ENCODE data around the gene RNF41.

RNF41 gene

DNA sequence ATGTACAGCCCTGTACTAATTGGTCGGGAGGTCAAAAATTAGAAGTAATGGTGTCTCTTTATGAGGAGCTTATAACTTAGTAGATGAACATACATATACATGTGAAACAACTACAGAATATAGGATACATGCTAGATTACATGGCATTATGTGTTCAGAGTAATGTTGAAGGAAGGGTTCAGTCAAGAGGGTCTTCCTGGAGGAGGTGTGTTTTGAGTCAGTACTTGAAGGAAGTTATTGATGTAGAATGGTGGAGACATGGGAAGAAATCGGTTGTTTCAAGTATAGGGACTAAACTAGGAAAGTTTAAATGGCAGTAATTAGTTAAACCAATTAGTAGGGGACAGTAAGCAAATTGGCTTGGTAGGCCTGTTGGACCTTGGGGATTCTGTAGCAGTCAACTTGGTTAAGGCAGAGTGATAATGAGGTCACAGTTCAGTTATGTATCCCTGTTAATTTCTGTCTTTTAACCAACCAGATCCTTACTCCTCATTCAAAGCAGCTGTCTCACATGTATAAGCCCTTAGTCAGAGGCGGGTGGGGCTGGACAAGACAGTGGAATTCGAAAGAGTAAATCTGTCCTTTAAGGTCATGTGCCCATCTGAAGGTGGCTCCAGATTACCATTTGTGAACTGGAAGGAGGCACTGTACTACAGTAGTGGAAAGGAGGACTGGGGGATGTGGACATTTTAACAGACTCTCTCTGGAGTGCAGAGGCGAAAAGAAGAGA lies 39.9 kb upstream of the RNF41 start:
- TF ChIP-seq, protein P1, sequence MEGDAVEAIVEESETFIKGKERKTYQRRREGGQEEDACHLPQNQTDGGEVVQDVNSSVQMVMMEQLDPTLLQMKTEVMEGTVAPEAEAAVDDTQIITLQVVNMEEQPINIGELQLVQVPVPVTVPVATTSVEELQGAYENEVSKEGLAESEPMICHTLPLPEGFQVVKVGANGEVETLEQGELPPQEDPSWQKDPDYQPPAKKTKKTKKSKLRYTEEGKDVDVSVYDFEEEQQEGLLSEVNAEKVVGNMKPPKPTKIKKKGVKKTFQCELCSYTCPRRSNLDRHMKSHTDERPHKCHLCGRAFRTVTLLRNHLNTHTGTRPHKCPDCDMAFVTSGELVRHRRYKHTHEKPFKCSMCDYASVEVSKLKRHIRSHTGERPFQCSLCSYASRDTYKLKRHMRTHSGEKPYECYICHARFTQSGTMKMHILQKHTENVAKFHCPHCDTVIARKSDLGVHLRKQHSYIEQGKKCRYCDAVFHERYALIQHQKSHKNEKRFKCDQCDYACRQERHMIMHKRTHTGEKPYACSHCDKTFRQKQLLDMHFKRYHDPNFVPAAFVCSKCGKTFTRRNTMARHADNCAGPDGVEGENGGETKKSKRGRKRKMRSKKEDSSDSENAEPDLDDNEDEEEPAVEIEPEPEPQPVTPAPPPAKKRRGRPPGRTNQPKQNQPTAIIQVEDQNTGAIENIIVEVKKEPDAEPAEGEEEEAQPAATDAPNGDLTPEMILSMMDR (IDR thresholded peaks at IDR 0.05; ENCODE audit: poor library complexity, severe bottlenecking), result peak; percentile 27
- no peaks in the 10 kb centered on the region for H3K27me3 ChIP-seq (ENCODE audit: insufficient read depth, poor library complexity, severe bottlenecking)
- DNase-seq (ENCODE audit: low spot score) (no peak), ATAC-seq (ENCODE audit: low read depth) (peak; percentile 68)
- H3K27ac ChIP-seq (ENCODE audit: poor library complexity, severe bottlenecking), result peak overlapping the region; percentile 67
- no peak overlapping the region for H3K4me3 ChIP-seq (ENCODE audit: severe bottlenecking)
- H3K9me3 ChIP-seq (ENCODE audit: severe bottlenecking), result no peaks in the 10 kb centered on the region
- peaks cover 19% of the 10 kb centered on the region for H3K4me1 ChIP-seq (ENCODE audit: insufficient read depth, poor library complexity, severe bottlenecking)
- H3K36me3 ChIP-seq (ENCODE audit: low read depth), result peaks cover 3% of the 10 kb centered on the region

DNA sequence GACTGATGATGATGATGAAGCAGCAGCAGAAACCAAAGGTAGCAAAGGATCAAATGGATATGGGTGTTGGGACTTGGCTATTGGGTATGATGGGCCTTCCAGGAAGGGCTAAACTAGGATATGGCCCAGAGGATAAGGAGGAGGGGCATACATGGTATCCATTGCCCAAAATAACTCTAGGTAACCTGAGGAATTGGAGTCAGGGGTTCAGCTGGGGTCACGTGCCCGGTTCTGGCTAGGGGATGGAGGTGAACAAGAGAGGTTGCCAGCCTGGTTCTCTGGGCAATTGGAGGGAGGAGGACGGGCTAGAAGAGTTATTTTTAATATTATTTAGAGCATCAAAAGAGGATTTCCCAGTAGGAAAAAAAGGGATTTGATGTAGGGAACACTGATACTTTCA lies 39.2 kb upstream of the RNF41 start:
- ATAC-seq (ENCODE audit: low read depth) (no peak), DNase-seq (ENCODE audit: low spot score) (no peak)
- TF ChIP-seq, protein P1 (IDR thresholded peaks at IDR 0.05; ENCODE audit: poor library complexity, severe bottlenecking), result no peak
- H3K27me3 ChIP-seq (ENCODE audit: insufficient read depth, poor library complexity, severe bottlenecking), result no peaks in the 10 kb centered on the region
- H3K4me1 ChIP-seq (ENCODE audit: insufficient read depth, poor library complexity, severe bottlenecking), result peaks cover 18% of the 10 kb centered on the region
- peaks cover 11% of the 10 kb centered on the region for H3K36me3 ChIP-seq (ENCODE audit: low read depth)
- H3K4me3 ChIP-seq (ENCODE audit: severe bottlenecking), result no peak overlapping the region
- H3K9me3 ChIP-seq (ENCODE audit: severe bottlenecking), result no peaks in the 10 kb centered on the region
- peak overlapping the region; percentile 67 for H3K27ac ChIP-seq (ENCODE audit: poor library complexity, severe bottlenecking)

DNA sequence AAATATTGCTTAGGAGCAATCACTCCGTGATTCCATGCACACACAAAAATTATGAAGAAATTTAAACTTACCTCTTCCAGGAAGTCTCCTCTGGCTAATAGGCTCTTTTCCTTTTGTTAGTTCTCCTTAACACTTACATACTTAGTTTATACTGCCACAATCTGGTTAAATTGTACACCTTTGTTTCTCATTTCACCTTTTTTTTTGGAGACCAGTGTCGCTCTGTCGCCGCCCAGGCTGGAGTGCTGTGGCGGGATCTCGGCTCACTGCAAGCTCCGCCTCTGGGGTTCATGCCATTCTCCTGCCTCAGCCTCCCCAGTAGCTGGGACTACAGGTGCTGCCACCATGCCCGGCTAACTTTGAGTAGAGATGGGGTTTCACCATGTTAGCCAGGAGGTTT lies 38.7 kb upstream of the RNF41 start:
- Histone ChIP-seq H3K9me3 (ENCODE audit: severe bottlenecking) (no peaks in the 10 kb centered on the region), H3K27ac (ENCODE audit: poor library complexity, severe bottlenecking) (peak overlapping the region; percentile 67), H3K4me3 (ENCODE audit: severe bottlenecking) (no peak overlapping the region), H3K36me3 (ENCODE audit: low read depth) (peaks cover 16% of the 10 kb centered on the region), H3K4me1 (ENCODE audit: insufficient read depth, poor library complexity, severe bottlenecking) (peaks cover 14% of the 10 kb centered on the region), H3K27me3 (ENCODE audit: insufficient read depth, poor library complexity, severe bottlenecking) (no peaks in the 10 kb centered on the region)
- TF ChIP-seq, protein P1 (IDR thresholded peaks at IDR 0.05; ENCODE audit: poor library complexity, severe bottlenecking), result no peak
- DNase-seq (ENCODE audit: low spot score) (no peak), ATAC-seq (ENCODE audit: low read depth) (no peak)

DNA sequence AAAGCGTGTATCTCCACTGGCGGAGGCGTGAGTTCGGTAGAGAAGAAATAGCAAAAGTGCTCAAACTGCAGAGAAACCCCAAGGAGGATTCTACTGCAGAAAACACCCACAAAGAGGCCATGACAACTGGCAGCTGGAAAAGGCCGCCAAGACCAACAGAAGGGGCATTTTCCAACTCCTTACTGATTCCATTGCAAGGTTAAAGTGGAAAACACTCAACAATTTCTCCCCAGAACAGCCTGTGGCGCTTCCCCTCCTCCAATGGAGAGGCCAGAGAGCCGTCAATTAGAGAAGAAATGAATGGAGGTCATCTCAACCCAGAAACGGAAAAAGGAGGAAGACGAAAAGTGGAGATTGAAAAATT lies 37.1 kb upstream of the RNF41 start:
- peak overlapping the region; percentile 96 for H3K4me3 ChIP-seq (ENCODE audit: severe bottlenecking)

More for the DNA sequence above, 37.1 kb upstream of the RNF41 start:
- H3K4me1 ChIP-seq (ENCODE audit: insufficient read depth, poor library complexity, severe bottlenecking), result peaks cover 14% of the 10 kb centered on the region
- DNase-seq (ENCODE audit: low spot score) (no peak), ATAC-seq (ENCODE audit: low read depth) (no peak)
- no peaks in the 10 kb centered on the region for H3K9me3 ChIP-seq (ENCODE audit: severe bottlenecking)
- peak overlapping the region; percentile 69 for H3K27ac ChIP-seq (ENCODE audit: poor library complexity, severe bottlenecking)
- H3K36me3 ChIP-seq (ENCODE audit: low read depth), result peaks cover 32% of the 10 kb centered on the region
- TF ChIP-seq, protein P1 (IDR thresholded peaks at IDR 0.05; ENCODE audit: poor library complexity, severe bottlenecking), result no peak
- H3K27me3 ChIP-seq (ENCODE audit: insufficient read depth, poor library complexity, severe bottlenecking), result no peaks in the 10 kb centered on the region

All from RWPE2 (cell line).